GM18861 (cell line): Measurements from ENCODE around the gene COL8A1.
"Not testable (repeated sequence)": the region's sequence is repeated elsewhere in the genome, so short reads cannot be mapped to it uniquely, and the experiment has no call there.

Source experiments
- ATAC-seq: cut with Tn5 transposase; IDR thresholded peaks from one replicate; pipeline ENCODE4 v1.9.1; 2021; ENCODE audit not compliant: unreplicated experiment

COL8A1 gene

DNA sequence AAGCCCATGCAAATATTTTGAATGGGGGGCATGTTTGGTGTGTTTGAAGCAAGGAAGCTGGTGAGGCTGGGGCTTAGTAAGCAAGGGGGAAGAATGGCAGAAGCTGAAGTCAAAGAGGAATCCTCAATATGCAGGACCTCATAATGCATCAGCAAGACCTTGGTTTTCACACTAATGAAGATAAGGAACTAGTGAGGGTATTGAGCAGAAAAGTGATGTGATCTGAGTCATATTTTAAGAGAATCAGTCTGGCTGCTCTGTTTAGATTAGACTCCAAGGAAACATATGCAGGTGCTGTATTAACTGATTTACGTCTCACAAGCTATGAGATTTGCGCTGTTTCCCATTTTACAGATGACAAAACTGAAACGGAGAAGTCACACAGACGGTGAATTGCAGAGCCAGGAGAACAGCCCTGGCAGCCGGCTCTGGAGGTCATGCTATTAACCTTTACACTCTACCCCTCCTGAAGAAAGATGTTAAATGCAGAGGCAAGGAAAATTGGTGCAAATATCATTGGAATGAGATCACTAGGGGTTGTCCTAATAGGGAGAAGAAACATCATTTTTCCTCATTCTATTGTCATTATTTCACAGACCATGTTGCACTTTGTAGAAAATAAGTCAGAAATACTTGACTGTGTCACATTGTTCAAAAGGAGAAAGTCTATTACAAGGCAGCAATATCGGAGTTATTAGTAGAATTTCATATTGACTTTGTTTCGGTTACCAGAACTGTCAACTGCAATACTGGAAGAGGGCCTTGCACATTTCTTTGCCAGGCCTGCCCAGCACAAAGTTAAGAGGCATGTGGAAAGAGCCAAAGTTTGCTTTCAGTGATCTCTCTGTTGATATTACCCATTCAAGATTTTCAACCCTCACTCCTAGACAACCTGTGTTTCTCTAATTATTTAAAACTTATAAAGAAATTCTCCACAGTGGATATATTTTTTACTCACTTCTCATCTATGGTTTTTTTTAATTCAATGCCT is 64.9 kb downstream of the COL8A1 start:
- ATAC-seq: no peak

DNA sequence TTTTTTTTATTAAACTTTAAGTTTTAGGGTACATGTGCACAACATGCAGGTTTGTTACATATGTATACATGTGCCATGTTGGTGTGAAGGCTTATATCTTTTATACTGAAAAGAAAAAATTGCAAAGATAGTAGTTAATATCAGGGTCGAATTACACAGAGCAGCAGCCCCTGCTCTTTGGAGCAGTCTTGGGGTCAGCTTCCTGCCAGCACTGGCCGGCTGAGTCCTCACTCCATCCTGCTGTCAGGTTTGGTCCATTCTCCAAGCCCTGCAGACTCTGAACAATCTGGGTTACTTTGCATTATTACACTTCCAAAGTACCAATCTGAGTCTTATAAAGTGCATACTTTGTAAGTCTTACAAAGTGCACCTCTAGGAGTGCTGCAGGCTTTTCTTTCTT is 66.0 kb downstream of the COL8A1 start:
- ATAC-seq: no peak

DNA sequence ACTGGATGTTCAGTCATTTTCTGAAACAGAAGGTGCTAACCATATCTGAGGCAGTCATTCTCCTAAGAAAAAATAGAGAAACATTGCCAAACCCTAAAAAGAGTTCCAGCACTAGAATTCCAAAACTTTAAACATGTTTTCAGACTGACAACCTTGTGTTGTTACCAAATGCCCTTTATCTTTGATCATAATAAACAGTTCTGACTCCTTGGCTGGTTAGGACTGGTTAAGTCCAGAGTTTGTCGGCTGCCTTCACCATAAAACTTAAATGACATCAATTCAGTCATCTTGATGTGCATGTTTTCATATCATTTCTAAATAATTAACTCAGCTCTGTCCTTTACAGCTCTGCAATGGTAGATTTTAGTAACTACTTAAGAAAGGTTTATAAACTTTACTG is 68.0 kb downstream of the COL8A1 start:
- no peak for ATAC-seq

DNA sequence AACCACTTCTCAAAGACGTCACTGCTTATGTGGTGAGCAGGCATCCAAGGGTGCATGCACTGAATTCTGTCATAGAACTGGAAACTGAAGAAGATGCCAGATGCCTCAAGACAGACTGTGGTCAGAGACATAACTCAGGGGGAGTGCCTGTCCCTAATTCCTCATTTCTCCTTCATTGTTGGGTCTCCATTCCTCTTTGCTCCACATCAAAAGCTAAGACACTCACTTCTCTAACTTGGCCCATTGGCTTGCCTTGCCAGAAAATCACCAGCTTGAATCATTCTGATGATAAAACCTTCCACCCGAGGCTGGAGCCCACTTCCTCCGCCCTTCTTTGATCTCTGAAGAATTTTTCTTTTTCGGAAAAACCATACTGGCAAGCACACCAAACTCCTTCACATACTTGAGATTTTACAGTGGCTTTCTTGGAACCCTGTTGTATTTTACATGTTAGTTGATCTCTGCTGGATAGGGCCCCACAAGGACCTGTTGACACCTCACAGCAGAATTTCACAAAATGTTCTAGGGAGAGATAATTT is 69.9 kb downstream of the COL8A1 start:
- ATAC-seq: no peak

DNA sequence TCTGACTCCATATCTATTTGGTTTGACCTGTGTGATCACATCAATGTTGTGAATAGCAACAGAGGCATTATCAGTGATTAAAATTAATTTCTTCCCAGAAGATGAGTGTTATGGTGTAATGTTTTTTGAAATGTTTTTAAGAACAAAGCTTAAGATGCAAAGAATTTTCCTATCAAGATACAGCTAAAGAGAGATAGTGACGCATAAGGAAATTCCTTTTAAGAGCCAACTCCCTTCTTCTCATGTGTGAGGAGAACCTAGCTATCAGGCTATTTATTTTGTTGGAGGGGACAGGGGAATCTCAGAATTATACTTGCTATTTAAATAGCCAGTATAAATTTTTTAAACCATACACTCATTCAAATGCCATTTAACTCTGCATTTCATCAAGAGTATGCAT is 71.3 kb downstream of the COL8A1 start:
- no peak for ATAC-seq

DNA sequence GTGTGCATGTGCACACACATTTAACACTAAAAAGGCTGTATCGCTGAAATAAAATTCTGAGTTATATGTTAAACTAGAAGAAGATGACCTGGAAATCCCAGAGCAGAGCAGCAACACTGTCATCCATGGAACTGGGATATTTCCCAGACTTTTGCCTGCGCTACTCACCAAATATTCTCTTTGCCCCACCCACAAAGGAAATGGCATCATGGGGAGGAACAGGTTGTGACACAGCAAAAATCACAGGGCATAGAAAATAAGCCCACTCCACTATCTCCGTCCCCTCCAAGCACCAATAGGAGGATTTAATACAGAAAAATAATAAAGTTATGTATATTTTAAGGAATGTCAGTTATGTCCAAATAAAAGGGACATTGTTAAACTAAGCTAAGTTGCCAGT is 71.7 kb downstream of the COL8A1 start:
- no peak for ATAC-seq

DNA sequence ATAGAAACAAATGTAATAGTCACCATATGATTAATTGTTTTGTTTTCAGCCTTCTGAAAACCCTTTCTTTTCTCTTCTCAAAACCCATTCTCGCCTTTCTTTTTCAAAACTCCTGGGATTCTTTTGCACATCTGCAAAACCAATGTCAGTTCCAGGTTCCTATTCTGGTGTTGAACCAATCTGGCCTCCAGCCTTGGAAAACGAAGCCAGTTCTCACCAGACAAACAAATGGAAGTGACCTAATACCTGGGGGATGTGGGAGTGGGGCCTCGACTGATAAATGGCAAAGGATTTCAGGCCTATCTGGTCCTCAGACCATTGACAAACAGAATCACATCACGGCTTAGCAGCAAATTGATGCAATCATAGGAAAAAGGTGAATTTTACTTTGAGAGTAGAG is 73.0 kb downstream of the COL8A1 start:
- ATAC-seq: no peak

DNA sequence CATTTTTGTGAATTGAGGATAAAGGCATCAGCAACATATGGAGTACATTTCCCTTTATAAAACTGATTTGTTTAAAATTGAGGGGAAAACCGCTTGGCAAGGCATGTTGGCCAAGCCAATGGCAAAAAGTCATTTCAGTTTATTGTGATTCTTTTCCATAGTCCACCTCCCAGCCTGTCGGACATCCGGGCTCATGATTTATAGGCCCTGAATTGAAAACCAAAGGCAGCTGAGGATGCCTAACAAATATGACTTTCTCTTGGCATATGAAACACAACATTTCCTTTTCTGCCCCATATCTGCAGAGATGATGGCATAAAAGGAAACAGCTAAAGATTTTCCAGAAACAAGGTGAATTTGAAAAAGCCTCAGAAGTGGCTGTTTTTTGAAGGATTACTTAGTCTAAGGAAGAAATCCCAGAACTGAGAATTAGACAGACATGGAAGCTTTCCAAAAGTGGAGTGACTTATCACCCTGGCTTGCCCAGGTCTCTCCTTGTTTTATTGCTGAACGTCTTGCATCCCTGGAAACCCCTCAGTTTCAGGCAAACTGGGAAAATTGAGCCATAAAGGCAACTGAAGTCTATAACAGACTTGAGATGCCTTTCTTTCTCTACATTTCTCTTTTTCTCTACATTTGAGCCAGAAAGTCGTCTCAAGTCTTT is 74.0 kb downstream of the COL8A1 start:
- no peak for ATAC-seq

DNA sequence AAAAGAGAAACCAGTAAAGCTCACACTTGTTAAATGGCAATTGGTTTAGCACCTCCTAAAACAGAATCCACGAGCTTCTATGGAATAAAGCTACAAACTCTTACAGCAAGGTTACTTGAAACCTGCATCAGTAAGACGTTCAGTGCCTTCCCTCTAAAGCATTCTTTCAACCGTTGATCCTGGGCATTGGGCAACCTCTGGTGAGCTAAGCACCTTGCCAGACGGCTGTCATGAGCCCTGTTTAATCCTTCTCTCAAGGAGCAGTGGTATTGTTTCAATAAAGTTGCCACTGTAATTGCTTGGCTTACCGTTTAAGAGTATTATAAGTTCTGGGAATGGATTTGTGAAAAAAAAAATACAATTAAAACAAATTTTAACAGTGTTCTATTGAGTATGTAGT is 75.0 kb downstream of the COL8A1 start:
- no peak for ATAC-seq

DNA sequence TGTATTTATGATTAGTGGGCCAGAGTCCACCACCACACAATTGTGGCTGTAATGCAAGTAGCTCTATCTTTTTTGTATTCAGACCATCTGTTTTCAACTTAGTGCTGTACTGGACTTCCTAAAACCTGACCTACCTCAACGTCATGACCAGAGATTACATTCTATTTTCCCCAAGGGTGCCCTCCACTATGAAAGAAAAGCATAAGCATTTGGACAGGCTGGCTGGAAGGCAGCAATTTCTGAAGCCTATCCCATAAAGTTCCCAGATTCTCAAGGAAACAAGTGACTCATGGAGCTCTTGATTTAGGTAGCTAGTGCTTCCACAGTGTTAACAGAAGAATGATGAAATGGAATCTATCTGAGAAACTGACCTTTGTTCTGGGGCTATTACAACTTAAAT is 75.8 kb downstream of the COL8A1 start:
- no peak for ATAC-seq

DNA sequence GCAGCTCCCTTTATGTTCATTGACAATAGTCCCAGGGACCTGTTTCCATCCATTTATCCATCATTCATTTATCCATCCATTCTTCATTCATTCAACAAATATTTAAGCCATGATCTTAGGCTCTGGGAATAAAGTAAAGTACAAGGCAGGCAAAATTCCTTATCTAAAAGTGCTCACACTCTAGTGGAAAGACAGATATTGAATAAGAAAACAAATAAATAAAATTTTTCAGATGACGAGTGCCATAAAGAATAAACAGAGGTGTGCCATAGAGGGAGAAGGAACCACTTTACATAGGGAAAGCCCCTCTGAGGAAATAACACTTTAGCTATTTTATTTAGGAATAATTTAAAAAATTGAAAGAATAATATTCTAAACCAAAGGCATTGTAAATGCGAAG is 76.2 kb downstream of the COL8A1 start:
- ATAC-seq: no peak

DNA sequence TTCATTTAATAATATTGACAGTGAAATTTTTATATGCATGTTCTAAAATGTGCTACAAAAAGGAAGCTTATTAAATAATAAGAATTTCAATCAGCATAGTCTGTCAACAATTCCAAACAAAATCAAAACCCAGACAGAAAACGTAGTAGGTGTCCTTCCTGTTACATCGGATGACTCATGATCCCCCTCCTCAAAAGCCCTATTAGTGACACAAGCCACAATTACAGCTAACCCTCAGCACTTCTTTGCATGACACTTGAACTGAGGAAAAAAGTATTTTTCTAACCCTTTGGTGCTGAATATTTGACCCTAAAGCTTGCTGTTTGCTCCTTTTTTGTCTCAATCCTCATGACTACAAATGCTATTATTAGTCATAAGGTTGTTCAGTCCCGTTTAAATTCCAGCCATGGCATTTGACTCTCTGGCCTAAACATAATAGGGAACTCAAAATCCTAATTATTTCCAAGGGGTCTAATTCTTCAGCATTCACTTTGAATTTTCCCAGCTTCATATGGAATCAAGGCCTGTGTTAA is 78.1 kb downstream of the COL8A1 start:
- ATAC-seq: no peak

DNA sequence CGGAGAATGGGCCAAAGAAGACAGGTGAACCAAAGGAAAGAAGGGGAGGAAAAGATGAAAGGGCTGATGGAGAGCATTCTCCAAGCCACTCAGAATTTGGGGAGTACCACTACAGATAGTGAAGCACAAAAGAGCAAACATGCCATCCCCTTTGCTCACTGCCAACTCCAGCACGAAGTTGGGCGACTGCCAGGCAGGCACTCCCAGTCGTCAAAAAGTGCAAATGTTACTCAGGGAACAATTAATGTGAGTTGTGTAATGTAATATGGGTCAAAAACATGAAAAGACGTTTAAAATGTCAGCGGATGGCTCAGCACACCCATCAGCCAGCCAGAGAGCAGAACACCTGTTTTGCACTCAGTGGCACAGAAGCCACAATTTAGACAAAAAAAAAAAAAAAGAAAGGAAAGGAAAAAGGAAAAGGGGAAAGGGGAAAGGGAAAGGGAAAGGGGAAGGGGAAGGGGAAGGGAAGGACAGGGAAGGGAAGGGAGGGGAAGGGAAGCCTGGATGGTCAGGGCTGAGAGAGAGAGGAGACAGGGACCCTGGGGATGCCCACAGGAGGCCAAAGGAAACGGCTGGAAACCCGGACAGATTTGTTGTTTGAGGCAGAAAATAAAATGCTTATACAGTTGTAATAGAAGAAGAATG is 82.7 kb downstream of the COL8A1 start:
- no peak for ATAC-seq

DNA sequence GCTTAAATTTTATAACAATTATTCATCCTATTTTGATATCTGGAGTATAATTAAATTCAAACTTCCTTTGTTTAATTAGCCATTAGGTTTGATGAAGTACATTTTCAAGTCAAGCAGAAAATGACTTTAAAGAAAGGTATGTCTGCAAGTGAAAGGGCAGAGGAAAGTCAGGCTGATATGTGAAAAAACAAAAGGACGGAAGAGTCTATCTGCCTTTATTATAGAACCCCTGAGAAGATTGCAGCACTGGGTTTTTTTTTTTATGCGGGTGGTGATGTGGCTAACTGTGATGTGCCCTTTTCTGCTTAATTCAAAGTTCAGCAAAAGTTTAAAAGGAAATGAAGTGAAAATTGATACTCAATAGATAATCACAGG is 83.2 kb downstream of the COL8A1 start:
- no peak for ATAC-seq

DNA sequence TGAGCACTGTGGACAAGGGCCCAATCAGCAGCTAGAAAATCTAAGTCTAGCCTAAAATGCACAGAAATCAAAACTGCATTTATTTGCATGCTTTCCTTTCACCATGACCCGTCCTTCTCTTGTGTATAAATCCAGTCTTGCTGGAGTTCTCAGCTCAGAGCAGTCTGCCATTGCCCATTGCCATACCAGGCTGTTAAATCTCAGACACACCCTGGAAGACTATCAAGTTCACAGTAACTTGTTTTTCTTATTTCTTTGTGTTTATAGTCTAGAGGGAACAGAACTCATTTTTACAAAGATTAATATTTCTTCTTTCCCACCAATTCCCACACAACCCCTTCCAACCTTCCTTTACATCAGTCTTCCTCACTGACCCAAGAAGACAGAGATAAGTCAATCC is 85.9 kb downstream of the COL8A1 start:
- ATAC-seq: no peak

DNA sequence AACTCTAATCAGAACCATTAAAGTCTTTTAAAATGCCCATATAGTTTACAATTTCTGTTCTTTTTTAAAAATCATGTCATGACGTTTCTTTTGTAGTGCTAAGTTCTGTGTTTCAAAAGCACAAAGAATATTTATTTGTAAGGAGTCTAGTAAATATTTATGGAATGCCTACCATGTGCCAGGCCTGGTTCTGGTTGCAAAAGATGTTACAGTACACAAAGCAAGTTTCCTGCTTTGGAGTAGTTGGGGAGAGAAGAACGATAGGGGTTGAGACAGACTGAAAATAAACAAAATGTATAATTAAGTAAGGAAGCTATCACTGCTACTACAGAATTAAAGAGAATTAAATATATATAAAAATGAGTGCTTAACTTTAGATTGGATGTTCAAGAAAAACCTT is 92.5 kb downstream of the COL8A1 start:
- no peak for ATAC-seq

DNA sequence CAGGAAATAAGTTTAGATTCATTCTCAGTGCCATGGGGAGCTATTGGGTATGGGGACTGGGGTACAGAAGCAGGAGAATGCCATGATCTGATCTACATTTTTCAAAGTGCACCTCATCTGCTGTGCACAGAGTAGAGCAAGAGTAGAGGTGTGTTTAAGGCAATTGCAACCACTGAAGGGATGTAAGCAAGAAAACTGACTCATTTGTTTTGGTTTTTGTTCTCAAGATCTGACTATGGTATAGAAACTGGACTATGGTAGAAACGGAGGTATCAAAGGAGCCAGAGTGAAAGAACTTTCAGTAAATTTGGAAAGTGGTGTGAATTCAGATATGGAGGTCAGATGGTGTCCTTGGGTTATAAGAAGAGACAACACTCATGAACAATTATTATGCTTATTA is 93.1 kb downstream of the COL8A1 start:
- no peak for ATAC-seq

DNA sequence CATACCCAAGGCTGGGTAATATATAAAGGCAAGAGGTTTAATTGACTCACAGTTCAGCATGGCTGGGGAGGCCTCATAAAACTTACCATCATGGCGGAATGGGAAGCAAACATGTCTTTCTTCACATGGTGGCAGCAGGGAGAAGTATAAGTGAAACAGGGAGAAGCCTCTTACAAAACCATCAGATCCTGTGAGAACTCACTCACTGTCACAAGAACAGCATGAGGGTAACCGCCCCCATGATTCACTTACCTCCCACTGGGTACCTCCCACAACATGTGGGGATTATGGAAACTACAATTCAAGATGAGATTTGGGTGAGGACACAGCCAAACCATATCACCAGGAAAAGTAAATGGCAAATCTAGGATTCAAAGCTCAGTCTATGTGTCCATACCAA is 102.0 kb downstream of the COL8A1 start:
- ATAC-seq: not testable (repeated sequence)

DNA sequence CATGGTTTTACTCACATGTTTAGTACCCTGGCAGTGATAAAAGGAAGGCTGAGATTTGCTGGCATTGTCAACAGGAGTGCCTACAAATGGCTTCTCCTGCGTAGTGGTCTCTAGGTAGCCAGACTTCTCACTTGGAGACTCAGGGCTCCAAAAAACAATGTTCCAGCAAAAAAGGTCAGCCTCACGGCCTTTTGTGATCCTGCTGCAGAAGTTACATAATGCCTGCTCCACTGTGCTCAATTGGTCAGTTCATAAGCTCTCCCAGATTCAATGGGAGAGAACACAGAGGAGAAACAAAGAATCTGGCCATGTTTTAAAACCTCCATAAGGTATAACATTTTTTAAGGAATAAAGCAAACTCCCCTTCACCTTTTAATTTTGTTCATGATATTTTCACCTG is 103.2 kb downstream of the COL8A1 start:
- ATAC-seq: no peak

DNA sequence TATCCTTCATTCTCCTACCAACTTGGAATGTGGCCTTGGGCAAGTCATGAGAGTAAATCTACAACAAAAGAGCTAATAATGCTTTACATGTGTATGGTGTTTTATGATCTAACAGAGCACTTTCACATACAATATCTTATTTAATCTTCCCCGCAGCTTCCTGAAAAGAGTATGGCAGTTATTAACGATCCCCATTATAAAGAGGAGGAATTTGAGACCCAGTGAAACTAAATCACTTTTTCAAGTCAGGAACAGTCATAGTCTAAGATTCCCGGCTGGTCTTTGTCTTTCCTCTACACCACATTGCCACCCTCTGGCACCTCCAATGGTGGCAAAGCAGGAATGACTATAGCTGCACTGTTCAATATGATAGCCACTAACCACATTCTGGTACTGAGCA is 109.5 kb downstream of the COL8A1 start:
- no peak for ATAC-seq

DNA sequence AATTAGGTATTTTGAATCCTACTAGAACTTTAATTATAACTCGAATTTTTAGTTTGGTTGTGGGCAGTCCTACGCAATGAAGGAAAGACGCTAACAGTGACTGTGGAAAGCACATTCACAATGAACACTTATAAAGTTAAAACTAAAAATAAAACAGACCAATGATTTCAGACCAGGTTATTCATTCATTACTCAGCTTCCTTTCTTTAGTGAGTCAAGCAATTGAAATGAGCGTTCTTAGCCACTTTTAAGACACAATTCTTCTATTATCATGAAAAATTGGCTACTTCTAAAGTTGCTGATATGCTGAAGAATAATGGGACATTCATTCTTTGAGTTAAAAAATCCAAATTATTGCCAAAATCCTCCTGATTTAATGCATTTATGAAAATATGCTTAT is 113.3 kb downstream of the COL8A1 start:
- no peak for ATAC-seq
